GM12878 (cell line): ENCODE results near the gene FAM117B.

ENCODE experiments used
- ATF2 ChIP-seq: IDR thresholded peaks from 2 replicates; pipeline ENCODE4 v1.6.1; 2012; ENCODE audit warnings: low read length, inconsistent platforms
- ATF7 ChIP-seq: fragments of 450-650 bp; IDR thresholded peaks from 2 replicates; pipeline ENCODE4 v1.6.1; 2016; ENCODE audit warnings: low read depth, mild to moderate bottlenecking
- CTCF ChIP-seq, 3 experiments: IDR thresholded peaks in 2 of 3; conservative IDR thresholded peaks in 1 of 3; 2 replicates each; pipeline ENCODE4 v1.5.1; 2011; ENCODE audit warnings: low read depth in 3 of 3, low read length in 3 of 3, mild to moderate bottlenecking in 3 of 3, control low read depth in 2 of 3, moderate library complexity in 2 of 3, inconsistent platforms in 1 of 3, mixed read lengths in 1 of 3; ENCODE audit not compliant: control insufficient read depth in 2 of 3, insufficient read depth in 1 of 3; ENCODE audit errors: extremely low read depth in 1 of 3
- E2F4 ChIP-seq: IDR thresholded peaks from 2 replicates; pipeline ENCODE4 v1.6.1; 2012; ENCODE audit warnings: low read depth, low read length, improper control_type of control experiment
- POLR2A ChIP-seq: IDR thresholded peaks from 2 replicates; pipeline ENCODE4 v1.6.1; 2011; ENCODE audit warnings: low read depth, mild to moderate bottlenecking, low read length
- POLR2AphosphoS5 ChIP-seq: IDR thresholded peaks from 2 replicates; pipeline ENCODE4 v1.6.1; 2011; ENCODE audit warnings: mild to moderate bottlenecking, low read length, inconsistent platforms
- PRDM15 ChIP-seq: fragments of 450-650 bp; formaldehyde crosslinking; IDR thresholded peaks from 2 replicates; pipeline ENCODE4 v1.4.0; 2020; ENCODE audit warnings: mild to moderate bottlenecking, moderate library complexity
- RFX5 ChIP-seq: IDR thresholded peaks from 2 replicates; pipeline ENCODE4 v1.6.1; 2011; ENCODE audit warnings: low read depth, low read length, improper control_type of control experiment
- SIN3A ChIP-seq: IDR thresholded peaks from 2 replicates; pipeline ENCODE4 v1.6.1; 2012; ENCODE audit warnings: low read depth, low read length, improper control_type of control experiment
- TAF1 ChIP-seq: IDR thresholded peaks from 2 replicates; pipeline ENCODE4 v1.6.1; 2011; ENCODE audit warnings: mild to moderate bottlenecking, low read depth, low read length, borderline replicate concordance
- TBL1XR1 ChIP-seq: IDR thresholded peaks from 2 replicates; pipeline ENCODE4 v1.6.1; 2012; ENCODE audit warnings: low read depth, low read length, improper control_type of control experiment
- USF2 ChIP-seq: IDR thresholded peaks from 2 replicates; pipeline ENCODE4 v1.6.1; 2011; ENCODE audit warnings: low read depth, low read length, improper control_type of control experiment, borderline replicate concordance
- ZBTB4 ChIP-seq: fragments of 450-650 bp; formaldehyde crosslinking; IDR thresholded peaks from 2 replicates; pipeline ENCODE4 v1.4.0; 2022; ENCODE audit warnings: mild to moderate bottlenecking, moderate library complexity

GRCh38 chr2:202687276-202687675 lies 52.5 kb downstream of the FAM117B start:
- TF ChIP-seq POLR2AphosphoS5 (no peak), USF2 (no peak), POLR2A (no peak), PRDM15 (CRISPR knock-in tag) (no peak), TBL1XR1 (no peak), CTCF (IDR thresholded peaks at IDR 0.05 in 2 of 3, conservative IDR thresholded peaks at IDR 0.05 in 1 of 3; ENCODE audit: control insufficient read depth in 2 of 3, extremely low read depth in 1 of 3, insufficient read depth in 1 of 3, low read depth in 3 of 3, low read length in 3 of 3) (no peak), E2F4 (no peak), RFX5 (no peak), ATF2 (no peak), TAF1 (no peak), SIN3A (no peak), ZBTB4 (CRISPR knock-in tag) (no peak), ATF7 (no peak)
